Naive thymus-derived CD8-positive, alpha-beta T cell (primary cell): ENCODE data around the gene OTOF. TPM values are rescaled to one million over a fixed set of nuclear protein-coding genes. Genes with fewer than 3 reads are reported as not detected.

ENCODE experiments used
- ATAC-seq, 2 donors: fragments of 150-1000 bp; cut with Tn5 transposase in 1 of 2; sonication (Bioruptor Pico), chemical (Tn5 transposase) in 1 of 2; 1 replicate in 1 of 2; 2 replicates in 1 of 2; pipeline ENCODE4 v1.10.0; 2021; ENCODE audit warnings: mild to moderate bottlenecking in 2 of 2, moderate library complexity in 2 of 2
- POLR2A ChIA-PET: fragments of 350-600 bp; sonication (Branson Sonifier 250); formaldehyde crosslinking; loops from one replicate; lab custom pipeline; 2021; ENCODE audit warnings: antibody characterized with exemption; lab: Charles Lee
- DNase-seq, 10 donors: peaks; one replicate each; pipeline versions ENCODE4 v3.0.0 to v3.0.0-alpha.2; 2020 to 2022
- H3K27ac Mint-ChIP-seq, 10 donors: one replicate each; pipeline ENCODE4 v1.8.0; 2020 to 2022; ENCODE audit warnings: mild to moderate bottlenecking in 10 of 10, mixed read lengths in 10 of 10, moderate library complexity in 4 of 10, inconsistent platforms in 1 of 10
- H3K27me3 Mint-ChIP-seq, 5 donors: one replicate each; pipeline ENCODE4 v1.8.0; 2021 to 2022; ENCODE audit warnings: mixed read lengths in 5 of 5
- H3K36me3 Mint-ChIP-seq, 3 donors: one replicate each; pipeline ENCODE4 v1.8.0; 2020 to 2022; ENCODE audit warnings: mixed read lengths in 3 of 3, mild to moderate bottlenecking in 2 of 3, inconsistent platforms in 1 of 3
- H3K4me1 Mint-ChIP-seq, 4 donors: one replicate each; pipeline ENCODE4 v1.8.0; 2021 to 2022; ENCODE audit warnings: mixed read lengths in 4 of 4
- H3K4me3 Mint-ChIP-seq, 10 donors: one replicate each; pipeline ENCODE4 v1.8.0; 2020 to 2022; ENCODE audit warnings: mild to moderate bottlenecking in 10 of 10, mixed read lengths in 10 of 10, moderate library complexity in 6 of 10, inconsistent platforms in 1 of 10
- H3K9me3 Mint-ChIP-seq, 9 donors: one replicate each; pipeline ENCODE4 v1.8.0; 2020 to 2022; ENCODE audit warnings: mixed read lengths in 9 of 9, mild to moderate bottlenecking in 3 of 9, inconsistent platforms in 1 of 9, moderate library complexity in 1 of 9
- polyA plus RNA-seq, 3 donors: library from polyadenylated mRNA; unstranded; fragments of 300-500 nt; fragmentation: Illumina TruSeq; gene quantifications; one replicate each; pipeline ENCODE4 v1.2.3, GENCODE V29; 2021
- total RNA-seq, 8 experiments: library from RNA in 2 of 8; stranded (reverse) in 2 of 8; gene quantifications; one replicate each; pipeline ENCODE4 v1.2.3 and lab custom pipeline; 2021 to 2026

OTOF gene
- total and polyA plus RNA-seq, 5 experiments from 2014 or later, result 0.08 to 0.23 (median 0.11) TPM; not detected in 1

GRCh38 chr2:26457251-26457666 lies 20.7 kb downstream of the OTOF start:
- H3K4me3 Mint-ChIP-seq, result no peak overlapping the region
- ATAC-seq (no peak), DNase-seq (no peak)
- POLR2A ChIA-PET, result no interaction called here
- H3K36me3 Mint-ChIP-seq, result no peaks in the 10 kb centered on the region
- H3K27me3 Mint-ChIP-seq, result peaks cover 0 to 13% (median 3%) of the 10 kb centered on the region in 5 donors
- no peaks in the 10 kb centered on the region for H3K9me3 Mint-ChIP-seq
- H3K27ac Mint-ChIP-seq, result no peak overlapping the region
- peaks cover 0 to 4% (median 2%) of the 10 kb centered on the region in 4 donors for H3K4me1 Mint-ChIP-seq

GRCh38 chr2:26456440-26457250 lies 21.3 kb downstream of the OTOF start:
- no peak overlapping the region for H3K27ac Mint-ChIP-seq
- no peaks in the 10 kb centered on the region for H3K36me3 Mint-ChIP-seq
- POLR2A ChIA-PET, result no interaction called here
- no peak for ATAC-seq
- peak in 1 of 10 donors; percentile 6 for DNase-seq
- H3K4me1 Mint-ChIP-seq, result peaks cover 0 to 4% (median 2%) of the 10 kb centered on the region in 4 donors
- no peaks in the 10 kb centered on the region for H3K9me3 Mint-ChIP-seq
- H3K4me3 Mint-ChIP-seq, result no peak overlapping the region
- H3K27me3 Mint-ChIP-seq, result peaks cover 0 to 13% (median 3%) of the 10 kb centered on the region in 5 donors

- H3K9me3 Mint-ChIP-seq, result no peaks in the 10 kb centered on the region
- POLR2A ChIA-PET, result no interaction called here
- peaks cover 0 to 13% (median 3%) of the 10 kb centered on the region in 5 donors for H3K27me3 Mint-ChIP-seq
- DNase-seq (peak in 1 of 10 donors; percentile 46), ATAC-seq (no peak)
- H3K36me3 Mint-ChIP-seq, result no peaks in the 10 kb centered on the region
- no peak overlapping the region for H3K27ac Mint-ChIP-seq
- peaks cover 0 to 4% (median 2%) of the 10 kb centered on the region in 4 donors for H3K4me1 Mint-ChIP-seq
- no peak overlapping the region for H3K4me3 Mint-ChIP-seq
Observed at GRCh38 chr2:26455670-26456439, 22.1 kb downstream of the OTOF start.

- no peaks in the 10 kb centered on the region for H3K36me3 Mint-ChIP-seq
- no peak overlapping the region for H3K4me3 Mint-ChIP-seq
- DNase-seq (peak in 1 of 10 donors; percentile 10), ATAC-seq (no peak)
- peaks cover 0 to 4% (median 2%) of the 10 kb centered on the region in 4 donors for H3K4me1 Mint-ChIP-seq
- H3K27ac Mint-ChIP-seq, result no peak overlapping the region
- H3K9me3 Mint-ChIP-seq, result no peaks in the 10 kb centered on the region
- peaks cover 0 to 16% (median 3%) of the 10 kb centered on the region in 5 donors for H3K27me3 Mint-ChIP-seq
- POLR2A ChIA-PET, result no interaction called here
Observed at GRCh38 chr2:26455037-26455669, 22.8 kb downstream of the OTOF start.

- no peak for ATAC-seq
- Mint-ChIP-seq H3K9me3 (no peaks in the 10 kb centered on the region), H3K4me1 (peaks cover 0 to 4% (median 0%) of the 10 kb centered on the region in 4 donors), H3K36me3 (no peaks in the 10 kb centered on the region), H3K27ac (no peak overlapping the region), H3K27me3 (peaks cover 0 to 18% (median 3%) of the 10 kb centered on the region in 5 donors), H3K4me3 (no peak overlapping the region)
- DNase-seq, result peak in 1 of 10 donors; percentile 44
- POLR2A ChIA-PET, result no interaction called here
Observed at GRCh38 chr2:26454561-26455001, 23.3 kb downstream of the OTOF start.

- H3K27ac Mint-ChIP-seq, result no peak overlapping the region
- peaks cover 0 to 4% (median 0%) of the 10 kb centered on the region in 4 donors for H3K4me1 Mint-ChIP-seq
- ATAC-seq (no peak), DNase-seq (peak in 1 of 10 donors; percentile 57)
- no peaks in the 10 kb centered on the region for H3K36me3 Mint-ChIP-seq
- H3K9me3 Mint-ChIP-seq, result no peaks in the 10 kb centered on the region
- H3K4me3 Mint-ChIP-seq, result no peak overlapping the region
- POLR2A ChIA-PET, result no interaction called here
- H3K27me3 Mint-ChIP-seq, result peaks cover 0 to 18% (median 3%) of the 10 kb centered on the region in 5 donors
Observed at GRCh38 chr2:26453421-26454329, 24.2 kb downstream of the OTOF start.

- peaks cover 0 to 21% (median 3%) of the 10 kb centered on the region in 5 donors for H3K27me3 Mint-ChIP-seq
- no peaks in the 10 kb centered on the region for H3K9me3 Mint-ChIP-seq
- POLR2A ChIA-PET, result no interaction called here
- DNase-seq, result no peak
- no peak overlapping the region for H3K4me3 Mint-ChIP-seq
- no peaks in the 10 kb centered on the region for H3K36me3 Mint-ChIP-seq
- no peak for ATAC-seq
- H3K27ac Mint-ChIP-seq, result no peak overlapping the region
- H3K4me1 Mint-ChIP-seq, result peaks cover 0 to 4% (median 0%) of the 10 kb centered on the region in 4 donors
Observed at GRCh38 chr2:26451700-26452099, 26.2 kb downstream of the OTOF start.

GRCh38 chr2:26450031-26450635 lies 27.8 kb downstream of the OTOF start:
- ATAC-seq (no peak), DNase-seq (no peak)
- Mint-ChIP-seq H3K4me3 (no peak overlapping the region), H3K9me3 (no peaks in the 10 kb centered on the region), H3K27me3 (peaks cover 0 to 21% (median 3%) of the 10 kb centered on the region in 5 donors), H3K27ac (no peak overlapping the region), H3K36me3 (no peaks in the 10 kb centered on the region), H3K4me1 (no peaks in the 10 kb centered on the region)
- POLR2A ChIA-PET, result interaction anchor here (2.0 kb wide), 1 partner anchor 10 kb away, joined by 4 read pairs; no protein-coding TSS in a partner anchor

GRCh38 chr2:26449278-26450030 lies 28.5 kb downstream of the OTOF start:
- H3K9me3 Mint-ChIP-seq, result no peaks in the 10 kb centered on the region
- no peaks in the 10 kb centered on the region for H3K4me1 Mint-ChIP-seq
- DNase-seq (no peak), ATAC-seq (no peak)
- peaks cover 0 to 21% (median 3%) of the 10 kb centered on the region in 5 donors for H3K27me3 Mint-ChIP-seq
- no peak overlapping the region for H3K27ac Mint-ChIP-seq
- POLR2A ChIA-PET, result interaction anchor here (2.0 kb wide), 1 partner anchor 9 kb away, joined by 4 read pairs; no protein-coding TSS in a partner anchor
- H3K4me3 Mint-ChIP-seq, result no peak overlapping the region
- no peaks in the 10 kb centered on the region for H3K36me3 Mint-ChIP-seq

- no peak for ATAC-seq
- POLR2A ChIA-PET, result no interaction called here
- Mint-ChIP-seq H3K27me3 (peaks cover 0 to 15% (median under 1%) of the 10 kb centered on the region in 5 donors), H3K4me1 (no peaks in the 10 kb centered on the region), H3K4me3 (no peak overlapping the region), H3K27ac (no peak overlapping the region), H3K9me3 (no peaks in the 10 kb centered on the region), H3K36me3 (no peaks in the 10 kb centered on the region)
- DNase-seq, result no peak
Observed at GRCh38 chr2:26448651-26449050, 29.3 kb downstream of the OTOF start.

- Mint-ChIP-seq H3K36me3 (no peaks in the 10 kb centered on the region), H3K9me3 (no peaks in the 10 kb centered on the region), H3K27ac (no peak overlapping the region), H3K4me3 (no peak overlapping the region), H3K4me1 (peaks cover 0 to under 1% (median 0%) of the 10 kb centered on the region in 4 donors), H3K27me3 (peaks cover 0 to 4% (median 1%) of the 10 kb centered on the region in 5 donors)
- ATAC-seq (no peak), DNase-seq (no peak)
- POLR2A ChIA-PET, result no interaction called here
Observed at GRCh38 chr2:26444236-26444635, 33.7 kb downstream of the OTOF start.
